Amniotic epithelial cell (primary cell): ENCODE results near the gene MAPKAPK2.

Source experiments
- DNase-seq: peaks from one replicate; pipeline ENCODE4 v3.0.0-alpha.2; 2010; ENCODE audit warnings: low read depth

The MAPKAPK2 gene

DNA sequence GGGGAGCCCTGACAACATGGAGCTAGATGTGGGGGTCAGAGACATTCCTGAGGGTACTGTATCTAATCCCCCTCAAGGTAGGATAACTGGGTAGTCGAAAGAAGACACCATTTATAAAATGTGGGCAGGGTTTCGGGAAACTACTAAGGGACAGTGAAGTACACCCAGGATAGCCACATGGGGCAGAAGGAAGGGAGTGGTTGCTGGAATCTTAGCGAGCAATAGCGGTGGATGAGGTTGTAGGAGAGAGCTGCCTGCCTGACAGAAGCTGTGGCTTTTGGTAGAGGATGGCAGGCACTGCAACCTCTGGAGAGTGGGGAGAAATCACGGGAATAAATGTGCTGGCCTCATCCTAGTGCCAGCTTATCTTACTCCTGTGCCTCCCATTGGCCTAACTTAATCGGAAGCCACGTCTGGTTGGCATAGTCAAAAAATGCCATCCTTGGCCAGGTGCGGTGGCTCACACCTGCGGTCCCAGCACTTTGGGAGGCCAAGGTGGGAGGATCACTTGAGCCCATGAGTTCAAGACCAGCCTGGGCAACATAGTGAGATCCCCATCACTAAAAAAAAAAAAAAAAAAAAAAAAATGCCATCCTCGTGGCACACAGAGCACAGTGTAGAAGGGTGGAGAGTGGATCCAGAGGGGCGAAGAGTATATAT, 23.4 kb upstream of the MAPKAPK2 start:
- no peak for DNase-seq

GRCh38 chr1:206662396-206663092, 22.2 kb upstream of the MAPKAPK2 start:
- DNase-seq: no peak

DNA sequence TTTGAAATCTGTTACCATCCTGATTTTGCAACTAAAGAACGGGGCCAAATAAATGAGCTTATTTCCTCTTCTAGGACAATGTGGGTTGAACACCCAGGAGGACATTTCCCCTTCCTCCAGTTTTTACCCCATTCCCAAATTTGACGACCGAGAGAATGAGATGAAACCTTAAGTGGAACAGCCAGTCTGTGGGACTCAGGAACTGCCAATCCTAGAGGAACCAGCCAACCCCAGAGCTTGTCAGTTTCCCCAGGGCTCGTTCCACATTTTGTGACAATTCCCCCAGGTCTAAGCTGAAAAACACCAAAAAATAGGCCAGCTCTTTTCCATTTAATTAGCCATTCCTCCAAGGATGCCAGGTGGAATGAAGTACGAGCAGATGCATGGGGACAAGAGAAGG, 21.3 kb upstream of the MAPKAPK2 start:
- no peak for DNase-seq

- peak; percentile 52 for DNase-seq
Observed at GRCh38 chr1:206663832-206664652, 20.7 kb upstream of the MAPKAPK2 start.

DNA sequence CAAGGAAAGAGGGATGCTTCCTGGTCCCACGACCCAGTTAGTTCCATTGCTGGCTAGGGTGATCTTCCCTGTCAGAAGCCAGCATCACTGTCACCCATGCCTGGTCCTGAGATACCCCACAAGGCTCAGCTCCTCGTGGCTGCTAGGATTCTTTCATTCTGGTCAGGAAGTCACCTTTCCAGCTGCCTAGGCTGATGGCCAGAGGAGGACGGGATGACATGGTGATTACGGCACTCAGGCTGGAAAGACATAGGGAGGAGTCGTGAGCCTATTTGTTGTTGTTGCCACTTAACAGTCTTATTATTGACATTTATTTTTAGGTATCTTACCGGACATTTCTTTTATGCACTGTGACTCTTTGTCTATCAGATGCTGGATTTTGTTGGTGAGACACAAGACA, 20.0 kb upstream of the MAPKAPK2 start:
- no peak for DNase-seq

GRCh38 chr1:206666031-206666561, 18.6 kb upstream of the MAPKAPK2 start:
- DNase-seq: no peak

- DNase-seq: no peak
Observed at GRCh38 chr1:206666954-206667665, 17.6 kb upstream of the MAPKAPK2 start.

DNA sequence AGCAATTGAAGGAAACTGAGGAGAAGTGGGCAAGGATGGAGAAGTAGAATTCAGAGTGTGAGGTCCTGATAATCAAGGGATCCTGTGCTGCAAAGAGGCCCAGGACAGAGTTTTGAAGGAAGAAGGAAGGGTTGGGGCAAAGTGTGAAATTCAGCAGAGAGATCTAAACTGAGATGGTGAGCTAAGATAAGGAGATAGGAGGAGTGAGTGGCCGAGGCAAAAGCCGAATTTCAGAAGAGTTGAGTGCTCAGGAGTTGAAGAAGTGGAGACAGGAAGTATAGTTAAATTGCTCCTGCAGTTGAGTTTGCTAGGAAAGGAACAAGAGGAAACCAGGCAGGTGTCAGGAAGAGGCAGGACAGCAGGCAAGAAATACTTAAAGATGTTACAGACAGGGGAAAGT, 16.4 kb upstream of the MAPKAPK2 start:
- no peak for DNase-seq

GRCh38 chr1:206668874-206669410, 15.8 kb upstream of the MAPKAPK2 start:
- DNase-seq: no peak

GRCh38 chr1:206672011-206672688, 12.6 kb upstream of the MAPKAPK2 start:
- DNase-seq: no peak

DNA sequence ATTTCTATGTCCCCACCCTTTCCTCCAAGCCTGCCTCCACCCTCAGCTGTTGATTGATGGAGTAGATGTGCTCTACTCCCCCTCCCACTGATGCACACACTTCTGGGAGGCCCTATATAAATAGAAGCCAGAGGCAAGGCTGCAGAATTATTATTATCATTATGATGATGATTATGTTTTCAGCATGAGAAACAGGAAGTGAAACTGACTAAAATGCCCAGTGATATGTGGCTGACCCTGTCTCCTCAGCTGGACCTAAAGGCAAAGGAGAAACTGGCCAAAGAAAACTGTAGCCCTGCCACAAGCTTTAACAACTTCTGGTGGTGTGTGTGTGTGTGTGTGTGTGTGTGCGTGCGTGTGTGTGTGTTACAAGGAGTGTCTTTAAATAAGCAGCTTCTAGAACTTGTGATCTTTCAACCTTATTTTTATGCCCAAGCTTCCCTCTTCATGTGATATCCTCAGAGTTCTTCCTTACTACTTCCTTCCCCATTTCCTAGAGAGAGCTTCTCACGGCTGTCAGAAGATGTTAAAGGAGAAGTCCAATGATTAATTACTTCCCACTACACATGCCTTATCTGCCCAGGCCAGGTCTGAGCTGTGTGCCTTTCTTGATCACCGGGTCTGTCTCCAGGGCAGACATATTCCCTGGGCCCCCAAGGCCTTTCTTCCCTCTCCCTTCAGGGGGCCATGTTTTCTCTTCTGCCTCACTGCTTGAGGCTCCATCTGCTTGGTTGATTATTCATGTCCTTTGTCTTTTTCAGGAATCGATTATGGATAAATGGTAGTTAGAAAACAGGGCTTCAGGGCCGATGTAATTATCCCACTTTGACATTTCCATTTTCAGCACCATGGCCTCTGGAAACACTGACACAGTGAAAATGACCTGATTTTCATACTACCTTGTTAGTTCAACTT, 11.6 kb upstream of the MAPKAPK2 start:
- peak; percentile 53 for DNase-seq

DNA sequence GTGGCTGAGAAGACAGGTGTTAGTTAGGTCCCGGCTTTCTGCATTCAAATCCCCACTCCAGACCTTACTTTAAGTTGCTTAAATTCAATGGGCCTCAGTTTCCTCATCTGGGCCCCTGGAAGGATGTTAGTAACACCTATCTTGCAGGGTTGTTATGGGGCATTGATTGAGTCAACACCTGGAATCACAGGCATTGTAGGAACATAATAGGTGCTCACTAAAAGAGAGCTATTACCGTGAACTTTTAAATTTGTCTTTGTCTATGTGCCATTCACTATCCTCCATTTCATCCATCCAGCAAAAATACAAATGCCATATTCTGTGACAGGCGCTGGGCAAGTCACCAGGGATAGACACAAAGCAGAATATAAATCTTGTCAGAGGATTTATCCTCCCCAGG, 10.5 kb upstream of the MAPKAPK2 start:
- DNase-seq: no peak

GRCh38 chr1:206674745-206675175, 9.9 kb upstream of the MAPKAPK2 start:
- peak; percentile 100 for DNase-seq

- DNase-seq: no peak
Observed at GRCh38 chr1:206676499-206676898, 8.2 kb upstream of the MAPKAPK2 start.

GRCh38 chr1:206678490-206678889, 6.2 kb upstream of the MAPKAPK2 start:
- DNase-seq: no peak

DNA sequence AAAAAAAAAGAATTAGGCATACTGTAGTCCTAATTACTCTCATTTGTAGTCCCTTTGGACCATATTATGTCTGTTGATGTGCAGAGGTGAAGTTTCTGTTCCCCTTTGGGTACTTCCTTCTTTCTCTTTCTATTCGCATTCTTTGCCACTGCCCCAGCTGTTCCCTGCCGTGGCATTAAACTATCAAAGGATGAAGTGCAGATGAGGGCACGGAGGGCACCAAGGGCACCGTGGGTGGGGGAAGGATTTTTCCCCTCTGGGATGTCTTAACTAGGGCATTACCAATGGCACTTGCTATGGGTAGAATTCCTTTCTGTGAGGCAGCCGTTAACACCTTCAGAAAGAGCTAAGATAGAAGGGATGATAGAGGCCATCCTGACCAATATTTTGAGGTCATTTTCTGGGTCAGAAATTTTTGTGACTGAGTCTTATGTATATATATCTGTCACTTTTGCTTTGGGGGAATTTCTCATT, 4.9 kb upstream of the MAPKAPK2 start:
- no peak for DNase-seq

DNA sequence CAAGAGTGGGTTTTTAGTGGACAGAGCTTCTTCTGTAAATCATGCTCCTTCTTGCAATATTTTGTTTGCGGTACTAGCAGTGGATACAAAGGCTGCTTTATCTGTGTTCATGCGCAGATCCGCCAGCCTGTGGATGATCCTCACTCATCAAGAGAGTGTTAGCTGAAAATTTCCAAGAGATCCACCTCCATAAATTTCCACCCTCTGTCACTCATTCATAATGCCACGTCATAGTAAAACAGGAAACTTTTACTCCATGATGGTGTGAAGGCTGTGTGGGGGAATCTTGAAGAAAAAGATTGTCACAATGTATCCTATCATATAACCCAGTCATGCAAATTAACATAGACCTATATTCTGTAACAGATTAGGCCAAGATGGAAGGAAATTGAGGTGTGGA, 4.4 kb upstream of the MAPKAPK2 start:
- DNase-seq: no peak

- no peak for DNase-seq
Observed at GRCh38 chr1:206681359-206681758, 3.3 kb upstream of the MAPKAPK2 start.

- DNase-seq: no peak
Observed at GRCh38 chr1:206682111-206682510, 2.6 kb upstream of the MAPKAPK2 start.

DNA sequence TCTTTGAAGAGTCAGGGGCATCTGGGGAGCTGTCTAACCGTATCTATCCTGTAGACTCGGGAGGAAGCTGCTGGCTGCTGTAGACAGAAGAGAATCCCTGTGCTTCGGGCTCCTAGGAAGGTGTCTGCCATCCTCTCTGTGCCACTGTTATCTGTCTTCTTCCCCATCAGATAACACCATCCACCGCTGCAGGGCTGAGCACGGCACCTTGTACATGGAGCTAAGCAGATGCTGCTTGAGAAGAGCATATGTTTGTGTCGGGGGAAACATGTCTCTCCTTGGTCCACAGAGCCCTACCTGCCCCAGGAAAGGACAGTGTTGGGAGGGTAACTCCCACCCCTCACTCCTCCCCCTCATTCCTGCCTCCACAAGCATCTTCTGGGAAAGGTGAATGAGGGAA, 1.4 kb upstream of the MAPKAPK2 start:
- DNase-seq: no peak
